ENCODE data around the gene LRRC56. TPM values are rescaled to one million over a fixed set of nuclear protein-coding genes. Genes with fewer than 3 reads are reported as not detected.
A peak's percentile ranks its signal among the peaks of the same experiment; 100 is the strongest.

The LRRC56 gene
- total and polyA plus RNA-seq, 2 of the 13 experiments (the other 11 are each of a cell fraction or from before 2014, with no cell fraction given) = 0.11 to 0.29 TPM

GRCh38 chr11:575996-576768 is 38.9 kb downstream of the LRRC56 start, which contains the start of gene PHRF1 (continued):
- TF ChIP-seq IRF2 (CRISPR knock-in tag; IDR thresholded peaks at IDR 0.05) (0 out of 2 replicates have a peak, but pooled peaks have one; percentile 52), ZNF557 (CRISPR knock-in tag; IDR thresholded peaks at IDR 0.05) (no peak), ATM (IDR thresholded peaks at IDR 0.05; ENCODE audit: borderline replicate concordance) (no peak), NFATC3 (CRISPR knock-in tag; IDR thresholded peaks at IDR 0.05) (no peak), HOXA7 (CRISPR knock-in tag; IDR thresholded peaks at IDR 0.05) (no peak), ZNF232 (CRISPR knock-in tag; IDR thresholded peaks at IDR 0.05; ENCODE audit: borderline replicate concordance) (no peak), ZNF510 (CRISPR knock-in tag; IDR thresholded peaks at IDR 0.05; ENCODE audit: low read depth) (no peak), ZNF83 (CRISPR knock-in tag; IDR thresholded peaks at IDR 0.05; ENCODE audit: borderline replicate concordance) (no peak), ZNF329 (CRISPR knock-in tag; IDR thresholded peaks at IDR 0.05; ENCODE audit: low read depth) (no peak), ARHGAP35 (CRISPR knock-in tag; IDR thresholded peaks at IDR 0.05; ENCODE audit: borderline replicate concordance) (no peak), ZNF468 (CRISPR knock-in tag; IDR thresholded peaks at IDR 0.05) (0 out of 2 replicates have a peak, but pooled peaks have one; percentile 65), SOX13 (IDR thresholded peaks at IDR 0.05) (no peak), SOX13 (CRISPR knock-in tag; conservative IDR thresholded peaks at IDR 0.05 in 1 of 2, IDR thresholded peaks at IDR 0.05 in 1 of 2) (no peak), ZFP41 (CRISPR knock-in tag; IDR thresholded peaks at IDR 0.05; ENCODE audit: borderline replicate concordance) (no peak), ZNF12 (CRISPR knock-in tag; IDR thresholded peaks at IDR 0.05) (no peak), ZKSCAN8 (CRISPR knock-in tag; IDR thresholded peaks at IDR 0.05; ENCODE audit: borderline replicate concordance) (peak; percentile 63; the same call in 1 of the 2 replicates), ZNF18 (CRISPR knock-in tag; IDR thresholded peaks at IDR 0.05; ENCODE audit: insufficient replicate concordance) (no peak), ZBED4 (CRISPR knock-in tag; IDR thresholded peaks at IDR 0.05; ENCODE audit: borderline replicate concordance) (no peak), NR2F2 (IDR thresholded peaks at IDR 0.05; ENCODE audit: borderline replicate concordance, low read depth) (no peak), ZNF672 (CRISPR knock-in tag; IDR thresholded peaks at IDR 0.05) (no peak), ZNF784 (CRISPR knock-in tag; IDR thresholded peaks at IDR 0.05; ENCODE audit: borderline replicate concordance) (peak; percentile 24; the same call in 1 of the 2 replicates)
- TF ChIP-seq, protein P1, sequence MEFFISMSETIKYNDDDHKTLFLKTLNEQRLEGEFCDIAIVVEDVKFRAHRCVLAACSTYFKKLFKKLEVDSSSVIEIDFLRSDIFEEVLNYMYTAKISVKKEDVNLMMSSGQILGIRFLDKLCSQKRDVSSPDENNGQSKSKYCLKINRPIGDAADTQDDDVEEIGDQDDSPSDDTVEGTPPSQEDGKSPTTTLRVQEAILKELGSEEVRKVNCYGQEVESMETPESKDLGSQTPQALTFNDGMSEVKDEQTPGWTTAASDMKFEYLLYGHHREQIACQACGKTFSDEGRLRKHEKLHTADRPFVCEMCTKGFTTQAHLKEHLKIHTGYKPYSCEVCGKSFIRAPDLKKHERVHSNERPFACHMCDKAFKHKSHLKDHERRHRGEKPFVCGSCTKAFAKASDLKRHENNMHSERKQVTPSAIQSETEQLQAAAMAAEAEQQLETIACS (CRISPR knock-in tag; IDR thresholded peaks at IDR 0.05) = peak; percentile 62; the same call in 1 of the 2 replicates
